Fibroblast of pulmonary artery (primary cell): ENCODE measurements around the gene VPS4A.

Experiments used
- DNase-seq: peaks from one replicate; pipeline ENCODE4 v3.0.0-alpha.2; 2010; ENCODE audit warnings: low read depth
- H3K4me3 ChIP-seq: replicated peaks from 2 replicates; pipeline ENCODE4 v1.5.1; 2011; ENCODE audit warnings: low read depth, mild to moderate bottlenecking, control low read depth, low read length, moderate library complexity
- CTCF ChIP-seq: IDR thresholded peaks from 2 replicates; pipeline ENCODE4 v1.5.1; 2011; ENCODE audit warnings: mild to moderate bottlenecking, control low read depth, low read length, inconsistent platforms; ENCODE audit errors: missing control alignments

Gene VPS4A

GRCh38 chr16:69307091-69307490, 4.1 kb upstream of the VPS4A start:
- no peak for DNase-seq
- TF ChIP-seq CTCF: no peak
- no peak overlapping the region for H3K4me3 ChIP-seq

- DNase-seq: no peak
- no peak overlapping the region for H3K4me3 ChIP-seq
- no peak for TF ChIP-seq CTCF
These were observed 3.3 kb upstream of the VPS4A start for GRCh38 chr16:69307856-69308255.

- H3K4me3 ChIP-seq: no peak overlapping the region
- DNase-seq: no peak
- no peak for TF ChIP-seq CTCF
These were observed 1.8 kb upstream of the VPS4A start for GRCh38 chr16:69309316-69309715.

GRCh38 chr16:69311533-69312387, 610 bp downstream of the VPS4A start:
- no peak for TF ChIP-seq CTCF
- peak overlapping the region; percentile 85 for H3K4me3 ChIP-seq
- peak; percentile 13 for DNase-seq

- no peak overlapping the region for H3K4me3 ChIP-seq
- no peak for TF ChIP-seq CTCF
- no peak for DNase-seq
These were observed 2.3 kb downstream of the VPS4A start for GRCh38 chr16:69313469-69313868.

GRCh38 chr16:69314534-69314933, 3.4 kb downstream of the VPS4A start:
- DNase-seq: no peak
- H3K4me3 ChIP-seq: no peak overlapping the region
- TF ChIP-seq CTCF: no peak
